Measurements from ENCODE around the gene PCNX1.

PCNX1 gene

GRCh38 chr14:71063351-71063750, 156.1 kb downstream of the PCNX1 start:
- no peak for TF ChIP-seq FOXP2 (optimal IDR thresholded peaks at IDR 0.05; ENCODE audit: borderline replicate concordance, extremely low read depth, extremely low read length, insufficient read depth)
- no peak for TF ChIP-seq SIN3A (IDR thresholded peaks at IDR 0.05; ENCODE audit: borderline replicate concordance, insufficient read depth, low read length)
- no peak for TF ChIP-seq POLR2AphosphoS5 (IDR thresholded peaks at IDR 0.05; ENCODE audit: low read depth, low read length)
- TF ChIP-seq REST (IDR thresholded peaks at IDR 0.05; ENCODE audit: insufficient read depth in 1 of 2, low read depth in 2 of 2, low read length in 2 of 2) = no peak
- TF ChIP-seq TAF1 (IDR thresholded peaks at IDR 0.05; ENCODE audit: borderline replicate concordance, insufficient read depth, low read length) = no peak

GRCh38 chr14:71070169-71070568, 162.9 kb downstream of the PCNX1 start:
- TF ChIP-seq REST (IDR thresholded peaks at IDR 0.05; ENCODE audit: insufficient read depth in 1 of 2, low read depth in 2 of 2, low read length in 2 of 2) (no peak), SIN3A (IDR thresholded peaks at IDR 0.05; ENCODE audit: borderline replicate concordance, insufficient read depth, low read length) (no peak), FOXP2 (optimal IDR thresholded peaks at IDR 0.05; ENCODE audit: borderline replicate concordance, extremely low read depth, extremely low read length, insufficient read depth) (no peak), POLR2AphosphoS5 (IDR thresholded peaks at IDR 0.05; ENCODE audit: low read depth, low read length) (no peak), TAF1 (IDR thresholded peaks at IDR 0.05; ENCODE audit: borderline replicate concordance, insufficient read depth, low read length) (no peak)

GRCh38 chr14:71071042-71071441, 163.8 kb downstream of the PCNX1 start:
- TF ChIP-seq SIN3A (IDR thresholded peaks at IDR 0.05; ENCODE audit: borderline replicate concordance, insufficient read depth, low read length) (no peak), POLR2AphosphoS5 (IDR thresholded peaks at IDR 0.05; ENCODE audit: low read depth, low read length) (no peak), TAF1 (IDR thresholded peaks at IDR 0.05; ENCODE audit: borderline replicate concordance, insufficient read depth, low read length) (no peak), FOXP2 (optimal IDR thresholded peaks at IDR 0.05; ENCODE audit: borderline replicate concordance, extremely low read depth, extremely low read length, insufficient read depth) (no peak), REST (IDR thresholded peaks at IDR 0.05; ENCODE audit: insufficient read depth in 1 of 2, low read depth in 2 of 2, low read length in 2 of 2) (no peak)

GRCh38 chr14:71076462-71077092, 169.3 kb downstream of the PCNX1 start:
- TF ChIP-seq TAF1 (IDR thresholded peaks at IDR 0.05; ENCODE audit: borderline replicate concordance, insufficient read depth, low read length) (no peak), FOXP2 (optimal IDR thresholded peaks at IDR 0.05; ENCODE audit: borderline replicate concordance, extremely low read depth, extremely low read length, insufficient read depth) (no peak), SIN3A (IDR thresholded peaks at IDR 0.05; ENCODE audit: borderline replicate concordance, insufficient read depth, low read length) (no peak), REST (IDR thresholded peaks at IDR 0.05; ENCODE audit: insufficient read depth in 1 of 2, low read depth in 2 of 2, low read length in 2 of 2) (no peak), POLR2AphosphoS5 (IDR thresholded peaks at IDR 0.05; ENCODE audit: low read depth, low read length) (no peak)

Measured in PFSK-1 (cell line).